Right hindlimb (tissue), 1 donor: ENCODE results near the gene BAG2.

Experiments used
- DNase-seq: peaks from one replicate; pipeline ENCODE4 v3.0.0-alpha.2; 2018

The BAG2 gene

DNA sequence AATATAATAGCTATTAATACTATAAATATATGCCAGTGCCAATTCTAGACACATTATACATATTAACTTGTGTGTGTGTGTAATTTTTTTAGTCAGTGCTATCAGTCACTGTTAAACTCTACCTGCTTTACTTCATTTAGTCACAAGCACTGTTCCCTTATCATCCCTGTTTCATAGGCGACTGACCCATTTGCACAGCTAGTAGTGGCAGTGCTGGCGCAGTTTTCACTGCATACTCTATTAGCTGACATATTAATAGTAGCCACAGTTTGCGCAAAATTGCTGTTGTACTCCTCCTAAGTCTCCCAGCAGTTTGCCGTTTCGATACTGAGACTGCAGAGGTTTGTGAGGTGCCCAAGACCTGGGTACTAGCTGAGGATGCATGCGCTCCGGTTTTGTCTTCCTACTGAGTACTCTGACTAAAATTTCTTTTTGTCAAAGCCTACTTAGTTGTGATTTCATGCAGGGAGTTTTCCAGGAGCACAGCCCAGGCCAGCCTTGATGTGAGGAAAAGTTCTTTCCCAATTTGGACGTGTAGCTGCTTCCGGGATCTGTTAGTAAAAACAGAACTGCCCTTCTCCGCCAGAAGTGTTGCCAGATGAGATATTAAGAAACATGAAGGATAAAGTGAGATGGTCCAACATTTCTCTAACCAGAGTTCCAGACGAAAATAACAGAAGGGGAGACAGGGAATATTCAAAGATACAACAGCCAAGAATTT, 5.6 kb downstream of the BAG2 start:
- DNase-seq, result peak; percentile 83

DNA sequence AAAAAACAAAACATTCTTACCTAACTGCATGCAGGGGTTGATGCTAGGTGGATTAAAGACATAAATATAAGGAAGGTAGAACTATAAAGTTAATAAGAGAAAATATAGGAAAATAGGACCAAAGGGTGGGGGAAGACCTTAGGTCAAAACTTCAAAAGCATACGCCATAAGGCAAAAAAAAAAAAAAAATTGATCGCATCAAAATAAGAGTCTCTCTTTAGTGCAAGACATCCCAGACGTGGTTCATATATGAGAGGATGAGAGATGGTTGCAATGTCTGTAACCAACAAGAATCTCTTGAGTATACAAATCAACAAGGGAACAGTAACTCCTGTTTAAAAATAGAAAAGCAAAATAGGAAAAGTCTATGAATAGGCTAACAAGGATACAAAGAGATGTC, 8.5 kb downstream of the BAG2 start:
- no peak for DNase-seq

DNA sequence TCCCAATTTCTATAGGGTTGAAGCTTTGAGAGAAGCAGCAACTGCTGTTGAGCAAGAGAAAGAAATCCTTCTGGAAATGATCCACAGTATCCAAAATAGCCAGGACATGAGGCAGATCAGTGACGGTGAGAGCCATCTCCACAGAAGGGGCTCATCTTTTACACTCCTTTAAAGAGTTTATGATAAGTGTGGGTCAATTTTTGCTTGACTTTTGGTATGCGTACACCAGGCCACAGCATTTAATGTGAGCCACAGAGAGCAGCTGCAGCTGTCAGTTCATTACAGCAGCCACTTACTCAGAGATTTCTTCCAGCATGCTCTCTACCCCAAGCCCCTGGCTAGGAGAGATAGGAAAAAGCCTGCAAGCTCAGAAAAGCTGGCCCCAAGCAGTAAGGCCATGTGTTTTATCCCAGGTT, 9.9 kb downstream of the BAG2 start:
- DNase-seq, result peak; percentile 54

- no peak for DNase-seq
These were observed 11.2 kb downstream of the BAG2 start for GRCh38 chr6:57183336-57183735.

- DNase-seq, result no peak
These were observed 18.0 kb downstream of the BAG2 start for GRCh38 chr6:57190140-57190539.

DNA sequence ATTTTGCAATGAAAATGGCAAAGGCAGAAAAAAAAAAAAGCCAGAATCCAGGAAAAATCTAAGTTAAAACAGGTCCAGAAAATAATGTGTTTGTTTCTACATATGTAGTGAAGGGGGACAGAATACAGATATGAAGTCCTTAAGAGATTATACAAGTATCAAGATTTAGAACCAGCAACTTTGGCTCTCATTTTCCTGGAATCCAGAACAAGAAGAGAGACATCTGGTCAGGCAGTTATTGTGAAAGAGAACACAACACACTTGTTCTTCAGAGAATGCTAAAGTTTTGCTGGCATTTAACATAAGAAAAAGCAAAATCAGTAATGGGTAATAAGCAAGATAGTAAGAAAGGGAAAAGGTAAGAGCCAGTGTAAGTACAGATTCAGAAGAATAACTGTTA, 21.1 kb downstream of the BAG2 start:
- DNase-seq, result no peak

DNA sequence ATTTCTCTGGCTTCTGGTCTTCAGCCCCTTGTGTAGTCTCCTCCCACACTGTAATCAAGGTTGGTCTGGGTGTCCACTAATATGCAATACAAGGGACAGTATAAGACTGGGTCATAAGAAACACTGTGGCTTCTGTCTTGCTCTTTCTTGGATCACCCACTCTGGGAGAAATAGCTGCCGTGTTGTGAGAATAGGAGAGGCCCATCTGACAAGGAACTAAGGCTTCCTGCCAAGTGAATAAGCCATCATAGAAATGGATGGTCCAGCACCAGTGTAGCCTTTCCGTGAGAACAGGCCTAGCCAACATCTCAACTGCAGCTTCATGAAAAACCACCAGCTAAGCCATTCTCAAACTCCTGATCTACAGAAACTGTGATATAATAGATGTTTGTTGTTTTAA, 23.3 kb downstream of the BAG2 start:
- no peak for DNase-seq

DNA sequence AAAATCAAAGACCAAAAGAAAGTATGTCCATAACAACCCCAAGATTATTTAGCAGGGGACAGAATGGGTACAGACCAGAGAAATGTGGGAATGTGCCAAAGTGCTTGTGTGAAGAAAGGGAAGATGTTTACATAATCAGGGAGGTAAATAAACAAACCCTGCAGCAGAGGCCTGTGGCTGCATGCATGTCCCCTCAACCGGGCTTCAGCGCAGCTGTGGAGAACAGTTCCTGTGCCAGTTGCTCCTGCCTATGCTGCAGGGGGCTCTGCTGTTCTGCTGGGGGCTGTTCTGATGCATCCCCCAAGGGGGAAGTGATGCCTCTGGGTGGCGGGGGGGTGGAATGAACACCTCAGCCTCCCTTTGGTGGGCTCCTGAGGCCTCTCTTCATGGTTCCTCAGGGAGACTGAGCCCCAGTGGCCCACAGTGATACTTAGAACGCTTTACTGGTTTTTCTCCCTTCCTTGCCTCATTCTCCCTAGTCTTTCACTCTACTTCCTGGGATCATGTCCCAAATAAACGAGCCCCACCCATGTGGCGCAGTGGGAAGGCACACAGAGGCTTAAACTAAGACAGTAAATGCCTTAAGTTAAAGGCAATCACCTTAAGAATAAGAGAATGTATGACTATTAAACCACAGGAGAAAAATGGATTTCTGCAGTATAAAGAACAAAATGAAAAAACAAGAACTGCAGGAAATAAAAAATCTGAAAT, 27.0 kb downstream of the BAG2 start:
- no peak for DNase-seq

- no peak for DNase-seq
These were observed 29.6 kb downstream of the BAG2 start for GRCh38 chr6:57201718-57202117.

DNA sequence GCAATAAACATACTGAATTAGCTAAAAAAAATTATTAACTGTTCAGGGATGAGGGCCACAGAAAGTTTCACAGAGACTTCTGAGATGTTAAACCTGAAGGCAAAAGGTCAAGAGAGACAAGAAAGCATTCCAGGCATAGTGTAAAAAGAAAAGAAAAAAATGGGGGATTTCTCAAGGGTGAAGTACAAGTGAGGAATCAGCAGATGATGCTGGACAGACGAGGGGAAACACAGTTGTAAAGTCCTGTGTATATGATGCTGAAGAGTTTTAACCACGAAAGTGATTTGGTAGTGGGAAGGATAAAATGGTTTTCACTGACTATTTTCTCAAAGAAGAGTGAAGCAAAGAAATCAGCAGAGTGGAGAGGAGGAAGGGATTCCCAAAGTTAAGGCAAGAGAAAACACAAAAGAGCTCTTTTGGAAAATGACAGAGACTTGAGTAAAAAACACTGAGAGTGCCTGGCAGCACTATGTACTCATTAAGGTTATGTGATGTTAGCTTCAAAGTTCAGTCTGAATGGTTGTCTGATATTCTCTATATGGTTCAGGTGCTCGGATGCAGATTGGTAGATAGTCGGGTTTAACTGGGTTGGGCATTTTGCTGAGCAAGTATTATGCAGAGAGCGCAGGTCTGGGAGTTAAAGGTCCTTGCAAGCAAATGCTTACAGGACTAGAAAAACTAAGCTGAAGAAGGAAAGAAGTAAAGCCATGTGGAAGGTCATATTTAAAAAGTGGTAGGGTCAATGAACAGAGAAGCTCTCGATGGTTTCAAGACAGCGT, 33.6 kb downstream of the BAG2 start:
- DNase-seq, result no peak

DNA sequence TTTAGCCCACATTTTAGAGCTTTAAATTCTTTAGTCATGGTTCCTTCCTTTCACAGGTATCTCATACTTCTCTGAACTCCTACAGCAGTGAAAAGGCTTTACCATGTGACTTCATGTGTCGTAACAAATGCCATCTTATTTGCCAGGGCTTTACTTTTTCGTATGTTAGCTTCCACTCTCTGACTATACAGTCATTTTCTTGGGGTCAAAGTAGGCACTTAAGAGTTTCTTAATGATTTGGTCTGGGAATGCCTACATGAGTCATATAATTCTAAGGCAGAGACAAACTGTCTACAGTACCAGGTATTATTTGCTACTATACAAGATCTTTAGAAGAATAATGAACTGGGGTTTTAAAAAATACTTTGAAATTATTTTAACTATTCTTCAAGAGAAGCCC, 35.0 kb downstream of the BAG2 start:
- no peak for DNase-seq

- no peak for DNase-seq
These were observed 35.7 kb downstream of the BAG2 start for GRCh38 chr6:57207872-57208271.

DNA sequence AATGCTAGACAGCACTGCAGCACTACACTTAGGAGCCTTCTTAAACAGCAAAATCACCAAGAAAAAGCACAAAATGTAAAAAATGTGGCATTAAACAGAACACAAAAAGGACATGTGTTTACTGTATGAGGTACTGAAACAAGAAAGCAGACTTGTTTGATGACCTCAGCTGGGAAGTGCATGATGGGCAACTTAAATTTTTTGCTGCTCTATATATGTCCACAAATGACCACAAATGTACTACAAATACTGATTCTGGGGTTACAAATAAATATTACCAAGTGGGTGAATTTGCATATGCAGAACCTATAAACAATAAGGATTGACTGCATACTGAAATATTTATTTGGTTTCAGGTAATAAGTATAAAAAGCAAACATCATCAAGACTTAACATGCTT, 36.9 kb downstream of the BAG2 start:
- no peak for DNase-seq

GRCh38 chr6:57210060-57210459, 37.9 kb downstream of the BAG2 start:
- no peak for DNase-seq

GRCh38 chr6:57215260-57215659, 43.1 kb downstream of the BAG2 start:
- DNase-seq, result no peak

DNA sequence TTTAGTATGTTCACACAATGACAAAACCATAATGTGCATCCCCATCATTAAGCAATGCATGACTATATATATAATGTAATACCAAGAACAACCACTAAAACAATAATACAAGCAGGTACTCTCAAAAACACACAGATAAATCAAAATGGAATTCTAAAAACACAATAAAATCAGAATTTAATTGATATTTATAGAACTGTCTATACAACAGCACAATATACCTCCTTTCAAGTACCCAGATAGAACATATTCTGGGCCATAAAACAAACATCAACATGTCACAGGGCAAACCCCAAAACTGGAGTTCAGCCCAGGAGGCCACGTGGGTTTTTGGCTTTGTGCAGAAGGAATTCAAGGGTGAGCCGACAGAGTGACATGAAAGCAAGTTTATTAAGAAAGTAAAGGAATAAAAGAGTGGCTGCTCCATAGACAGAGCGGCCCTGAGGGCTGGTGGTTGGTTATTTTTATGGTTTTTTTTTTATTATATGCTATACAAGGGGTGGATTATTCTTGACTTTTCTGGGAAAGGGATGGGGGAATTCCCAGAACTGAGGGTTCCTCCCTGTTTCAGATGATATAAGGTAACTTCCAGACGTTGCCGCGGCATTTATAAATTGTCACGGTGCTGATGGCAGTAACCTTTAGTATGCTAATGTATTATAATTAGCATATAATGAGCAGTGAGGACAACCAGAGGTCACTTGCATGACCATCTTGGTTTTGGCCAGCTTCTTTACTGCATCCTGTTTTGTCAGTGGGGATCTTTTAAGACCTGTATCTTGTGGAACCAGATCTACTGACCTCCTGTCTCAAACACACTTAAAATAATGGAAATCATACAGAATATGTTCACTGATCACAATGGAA, 44.3 kb downstream of the BAG2 start:
- no peak for DNase-seq

- DNase-seq, result no peak
These were observed 45.1 kb downstream of the BAG2 start for GRCh38 chr6:57217270-57217669.

DNA sequence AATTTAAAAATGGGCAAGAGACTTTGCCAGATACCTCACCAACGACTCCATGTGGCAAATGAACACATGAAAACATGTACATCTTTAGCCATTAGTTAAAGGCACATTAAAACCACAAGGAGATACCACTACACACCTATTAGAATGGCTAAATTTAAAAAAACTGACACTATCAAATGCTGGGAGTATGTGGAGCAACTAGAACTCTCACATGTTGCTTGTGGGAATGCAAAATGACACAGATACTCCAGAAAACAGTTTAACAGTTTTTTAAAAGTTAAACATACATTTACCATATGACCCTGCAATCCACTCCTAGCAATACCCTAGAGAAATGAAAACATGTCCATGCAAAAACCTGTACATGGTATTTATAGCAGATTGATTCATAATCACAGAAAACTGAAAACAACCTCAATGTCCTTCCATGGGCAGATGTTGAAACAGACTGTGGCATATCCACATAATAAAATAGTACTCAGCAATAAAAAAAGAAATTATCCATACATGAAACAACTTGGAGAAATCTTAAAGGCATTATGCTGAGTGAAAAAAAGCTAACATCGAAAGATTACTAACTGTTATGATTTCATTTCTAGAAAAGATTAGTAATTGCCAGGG, 48.1 kb downstream of the BAG2 start:
- no peak for DNase-seq

GRCh38 chr6:57221191-57221935, 49.2 kb downstream of the BAG2 start:
- DNase-seq, result peak; percentile 81

DNA sequence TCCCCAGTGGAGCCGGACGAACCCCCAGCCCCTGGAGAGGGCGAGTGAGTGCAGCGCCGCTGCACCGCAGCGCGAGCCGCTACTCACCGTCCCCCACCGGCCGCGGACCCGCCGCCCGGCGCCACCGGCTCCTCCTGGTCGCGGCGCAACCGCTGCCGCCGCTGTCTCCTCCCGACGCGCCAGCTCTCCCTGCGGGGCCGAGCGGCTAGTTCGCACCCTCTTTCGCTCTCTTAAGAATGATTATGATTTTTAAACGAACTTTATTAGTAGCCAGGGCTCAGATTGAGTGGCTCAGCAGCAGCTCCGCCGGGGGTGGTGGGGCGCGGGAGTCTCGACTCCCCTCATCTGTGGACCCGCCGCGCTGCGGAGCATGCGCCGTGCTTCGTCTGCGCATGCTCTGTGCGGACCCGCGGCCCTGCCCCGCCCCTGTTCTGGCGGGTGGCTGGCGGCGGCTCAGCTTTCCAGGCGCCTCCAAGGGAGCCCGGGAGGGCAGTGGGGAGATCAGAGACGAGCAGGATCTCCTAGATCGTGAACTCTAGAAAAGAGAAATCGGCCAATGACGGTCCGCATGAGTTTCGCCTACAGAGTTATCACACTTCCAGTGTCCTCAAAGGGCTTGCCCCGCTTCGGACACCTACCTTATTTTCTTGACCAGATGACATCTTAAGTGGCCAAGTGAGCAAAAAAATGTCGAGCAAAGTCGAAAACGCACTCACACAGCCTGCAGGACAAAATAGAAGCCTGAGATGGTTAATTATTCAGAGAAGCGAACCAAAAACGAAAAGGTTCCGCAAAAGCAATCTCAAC, 50.0 kb downstream of the BAG2 start, which contains the start of gene RAB23:
TSS of gene RAB23 (minus strand) at position 372 of the 807 bp plus-strand sequence. CDS start 11,927 bp downstream, outside the sequence.
- peak; percentile 93 for DNase-seq

GRCh38 chr6:57222743-57223077, 50.6 kb downstream of the BAG2 start:
- no peak for DNase-seq
